IMR-90 (cell line): ENCODE results near the gene CENPT. TPM values are rescaled to one million over a fixed set of nuclear protein-coding genes. Genes with fewer than 3 reads are reported as not detected.

ENCODE experiments used
- ATAC-seq: fragments of 200-7000 bp; cut with Tn5 transposase; 2 replicates; pipeline ENCODE4 v1.9.1; 2020; ENCODE audit warnings: low read depth, mild to moderate bottlenecking, moderate library complexity
- BruUV-seq: library from RNA; stranded (reverse); fragments of 400-500 nt; replicated peaks from 2 replicates; lab custom pipeline; 2021; lab: Mats Ljungman, UMichigan
- CTCF ChIA-PET: fragments of 300-600 bp; formaldehyde crosslinking; extraction: SDS; loops from one replicate; lab custom pipeline; 2021; ENCODE audit warnings: antibody characterized with exemption; lab: Yijun Ruan, JAX
- POLR2A ChIA-PET: fragments of 300-600 bp; sonication (Branson Sonifier 250); formaldehyde crosslinking; loops from one replicate; lab custom pipeline; 2022; ENCODE audit warnings: antibody characterized with exemption; ENCODE audit not compliant: unreplicated experiment; lab: Charles Lee
- DNase-seq: peaks from one replicate; pipeline ENCODE4 v3.0.0; 2013
- H2AFZ ChIP-seq: replicated peaks from 2 replicates; pipeline ENCODE3; 2013; ENCODE audit warnings: low read length, mild to moderate bottlenecking; ENCODE audit not compliant: poor library complexity
- H2AK5ac ChIP-seq: 2 replicates; pipeline ENCODE4 v1.6.1; 2013; ENCODE audit warnings: low read depth, low read length, inconsistent platforms
- H2AK9ac ChIP-seq: replicated peaks from 2 replicates; pipeline ENCODE3; 2013; ENCODE audit warnings: mild to moderate bottlenecking, low read depth, low read length, moderate library complexity; ENCODE audit not compliant: poor library complexity
- H2BK120ac ChIP-seq: 2 replicates; pipeline ENCODE4 v1.6.1; 2013; ENCODE audit warnings: low read depth, low read length, inconsistent platforms
- H2BK15ac ChIP-seq: 3 replicates; pipeline ENCODE4 v1.6.1; 2013; ENCODE audit warnings: low read depth, low read length, inconsistent platforms
- H2BK20ac ChIP-seq: 2 replicates; pipeline ENCODE4 v1.6.1; 2013; ENCODE audit warnings: low read depth, mild to moderate bottlenecking, inconsistent platforms, low read length, moderate library complexity
- H2BK5ac ChIP-seq: 2 replicates; pipeline ENCODE4 v1.6.1; 2013; ENCODE audit warnings: mild to moderate bottlenecking, low read depth, low read length, inconsistent platforms; ENCODE audit not compliant: poor library complexity, severe bottlenecking
- H3K14ac ChIP-seq: replicated peaks from 2 replicates; pipeline ENCODE4 v1.6.1; 2013; ENCODE audit warnings: low read depth, low read length, inconsistent platforms
- H3K18ac ChIP-seq: 2 replicates; pipeline ENCODE4 v1.6.1; 2013; ENCODE audit warnings: low read depth, low read length, control low read depth
- H3K23ac ChIP-seq: 2 replicates; pipeline ENCODE4 v1.6.1; 2013; ENCODE audit warnings: low read depth, low read length, inconsistent platforms
- H3K27ac ChIP-seq: 2 replicates; pipeline ENCODE4 v1.5.1; 2013; ENCODE audit warnings: mild to moderate bottlenecking, control low read depth, low read length; ENCODE audit not compliant: insufficient read depth
- H3K27me3 ChIP-seq: 2 replicates; pipeline ENCODE4 v1.6.1; 2013; ENCODE audit warnings: low read length; ENCODE audit not compliant: control insufficient read depth, insufficient read depth
- H3K36me3 ChIP-seq: 2 replicates; pipeline ENCODE4 v1.6.1; 2013; ENCODE audit warnings: low read length, mixed read lengths; ENCODE audit not compliant: control insufficient read depth, insufficient read depth
- H3K4ac ChIP-seq: 2 replicates; pipeline ENCODE4 v1.6.1; 2013; ENCODE audit warnings: low read depth, low read length, inconsistent platforms
- H3K4me1 ChIP-seq: 2 replicates; pipeline ENCODE4 v1.6.1; 2013; ENCODE audit warnings: low read length, mixed read lengths; ENCODE audit not compliant: control insufficient read depth, insufficient read depth
- H3K4me2 ChIP-seq: 2 replicates; pipeline ENCODE4 v1.6.1; 2013; ENCODE audit warnings: low read depth, mild to moderate bottlenecking, control low read depth, low read length, moderate library complexity
- H3K4me3 ChIP-seq: 2 replicates; pipeline ENCODE4 v1.5.1; 2013; ENCODE audit warnings: low read depth, mild to moderate bottlenecking, control low read depth, low read length, moderate library complexity; ENCODE audit not compliant: insufficient read depth
- H3K56ac ChIP-seq: 2 replicates; pipeline ENCODE4 v1.6.1; 2013; ENCODE audit warnings: low read length, inconsistent platforms; ENCODE audit not compliant: insufficient read depth; ENCODE audit errors: extremely low read depth
- H3K79me1 ChIP-seq, 2 experiments: 2 replicates each; pipeline ENCODE4 v1.6.1; 2013; ENCODE audit warnings: low read length in 2 of 2, inconsistent platforms in 1 of 2, low read depth in 1 of 2
- H3K9ac ChIP-seq: 2 replicates; pipeline ENCODE4 v1.6.1; 2013; ENCODE audit warnings: low read depth, low read length, control low read depth
- H3K9me1 ChIP-seq: 2 replicates; pipeline ENCODE4 v1.6.1; 2013; ENCODE audit warnings: low read length, inconsistent platforms; ENCODE audit not compliant: insufficient read depth
- H3K9me3 ChIP-seq: 2 replicates; pipeline ENCODE4 v1.6.1; 2013; ENCODE audit warnings: low read length; ENCODE audit not compliant: control insufficient read depth, insufficient read depth
- H4K20me1 ChIP-seq: 2 replicates; pipeline ENCODE4 v1.6.1; 2013; ENCODE audit warnings: low read length, inconsistent platforms; ENCODE audit not compliant: insufficient read depth
- H4K5ac ChIP-seq: 2 replicates; pipeline ENCODE4 v1.6.1; 2013; ENCODE audit warnings: mild to moderate bottlenecking, low read depth, low read length, control low read depth
- H4K8ac ChIP-seq, 2 experiments: 2 replicates each; pipeline ENCODE4 v1.6.1; 2013; ENCODE audit warnings: low read depth in 2 of 2, low read length in 2 of 2, control low read depth in 1 of 2, inconsistent platforms in 1 of 2
- H4K91ac ChIP-seq: 2 replicates; pipeline ENCODE4 v1.6.1; 2013; ENCODE audit warnings: low read depth, low read length, inconsistent platforms; ENCODE audit not compliant: insufficient read depth
- BHLHE40 ChIP-seq: fragments of 150-350 bp; IDR thresholded peaks from 2 replicates; pipeline ENCODE4 v1.6.1; 2016; ENCODE audit warnings: mild to moderate bottlenecking, low read depth, low read length
- CEBPB ChIP-seq: IDR thresholded peaks from 2 replicates; pipeline ENCODE4 v1.6.1; 2012; ENCODE audit warnings: low read depth, low read length, improper control_type of control experiment
- CHD1 ChIP-seq: IDR thresholded peaks from 2 replicates; pipeline ENCODE4 v1.6.1; 2012; ENCODE audit warnings: low read depth, low read length, improper control_type of control experiment
- MAZ ChIP-seq: IDR thresholded peaks from 2 replicates; pipeline ENCODE4 v1.6.1; 2012; ENCODE audit warnings: low read depth, mild to moderate bottlenecking, low read length, improper control_type of control experiment, moderate library complexity, borderline replicate concordance
- NFE2L2 ChIP-seq: fragments of 150-350 bp; IDR thresholded peaks from 2 replicates; pipeline ENCODE4 v1.6.1; 2016; ENCODE audit warnings: low read depth, mild to moderate bottlenecking, low read length
- POLR2A ChIP-seq: IDR thresholded peaks from 2 replicates; pipeline ENCODE4 v1.6.1; 2012; ENCODE audit warnings: mild to moderate bottlenecking, low read depth, low read length
- RAD21 ChIP-seq: IDR thresholded peaks from 2 replicates; pipeline ENCODE4 v1.6.1; 2012; ENCODE audit warnings: low read length, improper control_type of control experiment
- RFX5 ChIP-seq: IDR thresholded peaks from 2 replicates; pipeline ENCODE4 v1.8.0; 2012; ENCODE audit warnings: low read depth, mild to moderate bottlenecking, low read length, moderate library complexity
- WGBS, 2 experiments: methylation state at CpG; one replicate each; pipeline versions ENCODE4 v1.1.5 to v1.1.7; 2013; ENCODE audit warnings: missing lambda C conversion rate in 2 of 2; ENCODE audit not compliant: insufficient read length in 1 of 2; ENCODE audit errors: extremely low coverage in 2 of 2; 5-methylcytosine and 5-hydroxymethylcytosine counted together
- dilution Hi-C: fragments of 300-500 bp; cut with HindIII; formaldehyde crosslinking; loops from one replicate; pipeline ENCODE4 v1.14.3; 2018; ENCODE audit warnings: low sequenced_read_pairs; ENCODE audit not compliant: unreplicated experiment
- in situ Hi-C: fragments of 300-500 bp; cut with MboI; formaldehyde crosslinking; loops from 3 replicates; pipeline ENCODE4 v1.14.3; 2019; ENCODE audit warnings: low sequenced_read_pairs, inconsistent platforms, mixed read lengths
- intact Hi-C: fragments of 100-400 bp; cut with micrococcal nuclease; formaldehyde crosslinking; loops from 2 replicates; pipeline ENCODE4 v1.10.0; 2022
- polyA plus RNA-seq, 3 experiments: library from polyadenylated mRNA; depleted of rRNA; stranded (reverse); fragments of >200 nt; gene quantifications; 2 replicates each; pipeline ENCODE4 v1.2.3, GENCODE V29; 2012; ENCODE audit warnings: low replicate concordance in 1 of 3
- total RNA-seq: library from RNA; depleted of rRNA; stranded (reverse); fragments of >200 nt; gene quantifications from 2 replicates; pipeline ENCODE4 v1.2.3, GENCODE V29; 2012
- TF ChIP-seq, protein P1 (sequence below): conservative IDR thresholded peaks from 2 replicates; pipeline ENCODE4 v1.5.1; 2012; ENCODE audit warnings: mild to moderate bottlenecking, low read depth, low read length, improper control_type of control experiment

CENPT gene
- total and polyA plus RNA-seq, 2 of the 4 experiments (the other 2 are of a cell fraction): 33.3 to 83.1 TPM

DNA sequence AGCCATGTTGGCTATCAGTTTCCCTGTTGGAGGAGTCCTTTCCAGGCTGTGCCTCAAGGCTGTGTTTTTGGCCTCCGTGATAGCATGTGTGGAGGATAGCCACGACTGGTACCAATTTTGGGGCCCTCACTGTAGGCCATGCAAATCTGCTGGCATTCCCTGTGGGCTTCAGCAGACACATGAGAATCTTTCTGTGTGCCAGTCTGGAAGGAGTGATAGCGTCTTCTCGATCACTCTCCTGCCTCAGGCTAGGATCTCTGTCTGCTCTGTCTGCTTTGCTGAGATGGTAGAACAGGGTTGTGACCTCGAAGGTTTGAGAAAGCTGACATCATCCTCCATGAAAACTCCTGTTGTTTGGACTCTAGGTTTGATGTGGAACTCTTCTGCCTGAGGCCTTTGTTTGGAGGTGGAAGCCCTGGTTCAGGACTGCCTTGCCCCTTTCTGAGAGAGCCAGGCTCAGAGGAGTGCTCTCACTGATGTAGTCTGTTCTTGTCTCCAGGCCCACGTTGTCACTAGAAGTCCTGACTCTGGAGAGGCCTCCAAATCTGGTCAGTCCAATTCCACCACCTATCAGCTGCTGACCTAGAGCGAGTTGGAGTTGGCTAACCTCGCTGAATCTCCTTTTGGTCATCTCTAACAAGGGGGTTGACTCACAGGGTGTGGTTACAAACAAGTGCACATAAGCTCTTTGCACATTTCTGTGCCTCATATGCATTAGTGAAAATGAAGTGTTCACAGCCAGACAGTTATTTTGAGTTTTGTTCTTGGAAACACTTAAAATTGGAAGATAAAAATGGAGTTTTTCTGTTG lies 13.3 kb upstream of the CENPT start:
- H3K36me3 ChIP-seq: peaks cover 19% of the 10 kb centered on the region
- DNase-seq (peak; percentile 64), ATAC-seq (no peak)
- no peak overlapping the region for H2BK15ac ChIP-seq
- H2BK5ac ChIP-seq: no peak overlapping the region
- no peak overlapping the region for H4K91ac ChIP-seq
- ChIA-PET POLR2A (no interaction called here), CTCF (no interaction called here)
- peaks cover 29% of the 10 kb centered on the region for H3K4me1 ChIP-seq
- no peak overlapping the region for H3K4me3 ChIP-seq
- H3K27me3 ChIP-seq: no peaks in the 10 kb centered on the region
- BruUV-seq: no TSS peak
- intact Hi-C loops (no loop called here), dilution Hi-C loops (no loop called here), in situ Hi-C loops (no loop called here)
- no peak overlapping the region for H3K4me2 ChIP-seq
- H4K5ac ChIP-seq: no peak overlapping the region
- 0 out of 2 replicates have a peak overlapping the region, but pooled peaks have one; percentile 32 for H3K14ac ChIP-seq
- no peaks in the 10 kb centered on the region for H3K9me3 ChIP-seq
- no peak overlapping the region for H3K56ac ChIP-seq
- peak overlapping the region; percentile 7; the same call in 1 of the 2 replicates for H3K4ac ChIP-seq
- TF ChIP-seq CHD1 (no peak), BHLHE40 (no peak), MAZ (no peak), NFE2L2 (no peak), RFX5 (no peak), RAD21 (no peak), POLR2A (0 out of 2 replicates have a peak, but pooled peaks have one; percentile 32), CEBPB (peak; percentile 35; the same call in 1 of the 2 replicates)
- TF ChIP-seq, protein P1, sequence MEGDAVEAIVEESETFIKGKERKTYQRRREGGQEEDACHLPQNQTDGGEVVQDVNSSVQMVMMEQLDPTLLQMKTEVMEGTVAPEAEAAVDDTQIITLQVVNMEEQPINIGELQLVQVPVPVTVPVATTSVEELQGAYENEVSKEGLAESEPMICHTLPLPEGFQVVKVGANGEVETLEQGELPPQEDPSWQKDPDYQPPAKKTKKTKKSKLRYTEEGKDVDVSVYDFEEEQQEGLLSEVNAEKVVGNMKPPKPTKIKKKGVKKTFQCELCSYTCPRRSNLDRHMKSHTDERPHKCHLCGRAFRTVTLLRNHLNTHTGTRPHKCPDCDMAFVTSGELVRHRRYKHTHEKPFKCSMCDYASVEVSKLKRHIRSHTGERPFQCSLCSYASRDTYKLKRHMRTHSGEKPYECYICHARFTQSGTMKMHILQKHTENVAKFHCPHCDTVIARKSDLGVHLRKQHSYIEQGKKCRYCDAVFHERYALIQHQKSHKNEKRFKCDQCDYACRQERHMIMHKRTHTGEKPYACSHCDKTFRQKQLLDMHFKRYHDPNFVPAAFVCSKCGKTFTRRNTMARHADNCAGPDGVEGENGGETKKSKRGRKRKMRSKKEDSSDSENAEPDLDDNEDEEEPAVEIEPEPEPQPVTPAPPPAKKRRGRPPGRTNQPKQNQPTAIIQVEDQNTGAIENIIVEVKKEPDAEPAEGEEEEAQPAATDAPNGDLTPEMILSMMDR: no peak
- H3K23ac ChIP-seq: peak overlapping the region; percentile 71; the same call in 1 of the 2 replicates
- peaks cover 72% of the 10 kb centered on the region for H3K9me1 ChIP-seq
- H2AK9ac ChIP-seq: no peak overlapping the region
- H2AFZ ChIP-seq: no peak overlapping the region
- H2AK5ac ChIP-seq: peak overlapping the region; percentile 2; the same call in 1 of the 2 replicates
- H3K79me1 ChIP-seq: peaks cover 45 to 87% of the 10 kb centered on the region in 2 experiments
- no peak overlapping the region for H2BK120ac ChIP-seq
- H4K8ac ChIP-seq: no peak overlapping the region
- no peak overlapping the region for H3K9ac ChIP-seq
- 100% methylated on average over 3 of the region's 8 CpGs; no CpG with 5 or more reads in 1 of the 2 experiments for WGBS, 2 experiments
- no peak overlapping the region for H2BK20ac ChIP-seq
- H3K27ac ChIP-seq: no peak overlapping the region
- no peak overlapping the region for H3K18ac ChIP-seq
- peaks cover 98% of the 10 kb centered on the region for H4K20me1 ChIP-seq
